Activated naive CD8-positive, alpha-beta T cell (primary cell): ENCODE data around the gene PGM2L1.
"Not testable (repeated sequence)": the region's sequence is repeated elsewhere in the genome, so short reads cannot be mapped to it uniquely, and the experiment has no call there.

Experiments used
- H3K27ac Mint-ChIP-seq: one replicate; pipeline ENCODE4 v1.8.0; 2021; ENCODE audit warnings: mixed read lengths
- H3K27me3 Mint-ChIP-seq: one replicate; pipeline ENCODE4 v1.8.0; 2021; ENCODE audit warnings: mixed read lengths
- H3K36me3 Mint-ChIP-seq: one replicate; pipeline ENCODE4 v1.8.0; 2021; ENCODE audit warnings: mixed read lengths
- H3K4me1 Mint-ChIP-seq: one replicate; pipeline ENCODE4 v1.8.0; 2021; ENCODE audit warnings: low read depth, mixed read lengths
- H3K4me3 Mint-ChIP-seq: one replicate; pipeline ENCODE4 v1.8.0; 2021; ENCODE audit warnings: mild to moderate bottlenecking, mixed read lengths
- H3K9me3 Mint-ChIP-seq: one replicate; pipeline ENCODE4 v1.8.0; 2021; ENCODE audit warnings: low read depth, mixed read lengths

Gene PGM2L1

DNA sequence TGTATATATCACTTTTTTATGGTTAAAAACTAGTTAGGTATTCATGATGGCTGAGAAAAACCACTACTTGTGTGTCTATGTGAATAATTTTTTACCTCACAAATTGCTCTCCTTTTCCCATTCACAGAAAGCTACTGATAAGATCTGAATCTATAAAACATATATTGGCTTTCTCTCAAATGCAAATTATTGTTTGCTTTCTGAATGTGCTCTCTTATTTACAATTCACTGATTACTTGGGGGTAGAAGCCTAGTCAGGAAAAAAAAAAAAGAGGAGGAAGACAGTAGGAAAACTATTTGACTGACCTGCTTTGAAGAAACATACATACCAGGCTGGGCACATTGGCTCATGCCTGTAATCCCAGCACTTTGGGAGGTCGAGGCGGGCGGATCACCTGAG lies 20.5 kb downstream of the PGM2L1 start:
- Mint-ChIP-seq H3K4me3 (no peak overlapping the region), H3K27me3 (no peaks in the 10 kb centered on the region), H3K27ac (no peak overlapping the region), H3K9me3 (no peaks in the 10 kb centered on the region), H3K36me3 (peaks cover 3% of the 10 kb centered on the region), H3K4me1 (no peaks in the 10 kb centered on the region)

DNA sequence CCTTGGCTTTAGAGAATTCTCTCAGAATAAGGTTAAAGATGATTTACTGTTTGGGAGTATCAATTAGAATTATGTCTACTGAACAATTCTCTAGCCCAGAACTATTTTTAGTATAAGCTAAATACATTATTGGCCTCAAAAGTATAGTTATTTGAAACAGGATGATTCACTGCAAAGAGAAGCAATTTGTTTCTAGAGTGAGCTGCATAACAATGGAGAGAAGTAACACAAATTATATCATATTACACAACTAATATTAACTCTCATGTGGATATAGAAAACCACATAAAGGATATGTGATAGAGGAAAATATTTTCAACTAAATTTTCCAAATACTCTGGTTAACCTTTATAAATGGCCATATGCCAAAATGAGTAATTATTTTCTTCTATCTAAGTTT lies 24.9 kb downstream of the PGM2L1 start:
- H3K36me3 Mint-ChIP-seq = peaks cover 10% of the 10 kb centered on the region

DNA sequence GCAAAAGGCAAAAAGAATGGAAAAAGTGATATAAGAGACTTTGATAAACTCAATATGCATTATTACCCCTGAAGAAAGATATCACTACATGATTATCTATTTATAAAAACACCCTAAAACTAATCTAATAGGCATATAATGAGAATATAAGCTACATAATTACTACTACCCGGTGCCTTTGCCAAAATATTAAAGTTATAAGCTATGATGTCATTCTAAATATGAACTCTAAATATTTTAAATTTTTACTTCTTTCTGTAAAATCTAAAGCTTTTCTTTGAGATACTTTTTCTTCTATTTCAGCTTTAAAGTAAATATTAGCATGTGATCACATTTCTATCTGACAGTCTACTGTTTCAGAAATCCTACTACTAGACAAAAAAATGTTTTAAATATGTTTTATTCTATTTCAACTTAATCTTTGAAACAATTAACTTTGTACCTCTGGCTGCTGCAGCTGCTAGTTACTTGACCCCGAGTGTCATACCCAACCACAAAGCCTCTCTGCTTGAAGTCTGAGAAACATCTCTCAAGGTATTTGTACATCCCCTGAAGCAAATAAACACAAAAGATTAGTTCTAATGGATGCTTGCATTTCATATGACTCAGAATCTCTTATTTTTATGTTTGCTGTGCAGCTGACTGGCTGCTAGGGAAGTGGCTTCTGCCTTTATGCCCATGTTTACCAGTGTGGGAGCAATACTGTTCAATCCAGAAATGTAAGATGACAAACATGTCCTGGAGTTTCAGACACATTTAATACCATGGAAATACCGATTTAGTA lies 26.8 kb downstream of the PGM2L1 start:
- Mint-ChIP-seq H3K4me1 (no peaks in the 10 kb centered on the region), H3K27me3 (no peaks in the 10 kb centered on the region), H3K36me3 (peaks cover 8% of the 10 kb centered on the region), H3K27ac (no peak overlapping the region), H3K9me3 (no peaks in the 10 kb centered on the region), H3K4me3 (no peak overlapping the region)

More for the DNA sequence above, 24.9 kb downstream of the PGM2L1 start:
- H3K9me3 Mint-ChIP-seq = no peaks in the 10 kb centered on the region
- H3K27me3 Mint-ChIP-seq = no peaks in the 10 kb centered on the region
- no peak overlapping the region for H3K4me3 Mint-ChIP-seq
- H3K4me1 Mint-ChIP-seq = no peaks in the 10 kb centered on the region
- H3K27ac Mint-ChIP-seq = no peak overlapping the region

DNA sequence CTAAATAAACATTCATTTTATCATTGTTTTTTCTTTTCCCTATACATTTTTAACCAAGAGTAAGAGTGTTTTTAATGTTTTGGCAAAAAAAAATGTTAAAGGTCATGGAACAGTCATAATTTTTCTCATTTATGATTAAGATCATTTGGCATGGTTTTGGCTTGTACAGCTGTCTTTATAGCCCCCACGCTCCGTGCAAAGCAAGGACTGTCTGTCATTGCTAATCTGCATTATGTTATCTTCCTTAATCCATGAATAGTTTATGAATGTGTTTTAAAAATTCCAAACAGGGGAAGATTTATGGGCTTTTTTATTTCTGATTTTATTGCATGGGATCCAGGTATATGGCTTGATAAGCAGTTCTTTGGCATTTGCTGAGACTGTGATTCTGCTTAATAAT lies 28.1 kb downstream of the PGM2L1 start:
- Mint-ChIP-seq H3K4me3 (no peak overlapping the region), H3K9me3 (no peaks in the 10 kb centered on the region), H3K27me3 (no peaks in the 10 kb centered on the region), H3K4me1 (no peaks in the 10 kb centered on the region), H3K27ac (no peak overlapping the region), H3K36me3 (peaks cover 8% of the 10 kb centered on the region)

DNA sequence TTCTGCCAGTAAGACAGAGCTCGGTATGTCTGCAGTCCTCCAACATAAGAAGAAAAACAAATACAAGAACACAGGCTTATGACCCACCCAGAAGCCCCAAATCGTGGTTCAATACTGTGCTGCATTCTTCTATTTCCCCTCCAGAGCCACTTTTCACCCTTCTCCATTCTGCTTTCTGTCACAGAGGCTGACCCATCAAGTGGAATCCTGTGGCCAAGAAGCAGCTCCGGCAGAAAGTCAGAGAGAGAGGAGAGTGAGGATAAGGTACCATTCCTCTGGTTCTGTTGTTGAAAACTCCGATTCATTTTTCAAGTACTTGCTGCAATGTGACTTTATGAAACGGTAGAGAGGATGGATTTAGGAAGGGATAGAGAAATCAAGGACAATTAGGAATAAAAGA lies 30.4 kb downstream of the PGM2L1 start:
- Mint-ChIP-seq H3K9me3 (no peaks in the 10 kb centered on the region), H3K36me3 (peaks cover 9% of the 10 kb centered on the region), H3K4me3 (no peak overlapping the region), H3K4me1 (no peaks in the 10 kb centered on the region), H3K27ac (no peak overlapping the region), H3K27me3 (no peaks in the 10 kb centered on the region)

DNA sequence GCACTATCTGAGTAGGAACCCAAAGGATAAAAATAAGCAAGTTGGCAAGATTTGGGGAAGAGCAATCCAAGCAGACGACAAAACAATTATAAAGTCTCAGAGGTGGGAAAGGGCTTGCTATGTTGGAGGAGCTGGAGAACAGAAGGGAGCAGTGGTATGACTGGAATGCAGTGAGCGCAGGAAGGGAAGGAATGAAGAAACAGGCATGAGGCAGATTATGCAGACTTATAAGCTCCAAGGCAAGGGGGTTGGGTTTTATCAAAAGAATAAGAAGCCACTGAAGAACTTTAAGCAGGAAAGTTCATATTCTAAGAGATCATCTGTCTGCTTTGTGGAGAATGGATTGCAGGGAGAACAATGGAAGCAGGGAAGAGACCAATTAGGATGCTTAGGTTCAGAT lies 31.7 kb downstream of the PGM2L1 start:
- Mint-ChIP-seq H3K4me1 (no peaks in the 10 kb centered on the region), H3K27ac (no peak overlapping the region), H3K27me3 (no peaks in the 10 kb centered on the region), H3K4me3 (no peak overlapping the region), H3K36me3 (peaks cover 10% of the 10 kb centered on the region), H3K9me3 (no peaks in the 10 kb centered on the region)

DNA sequence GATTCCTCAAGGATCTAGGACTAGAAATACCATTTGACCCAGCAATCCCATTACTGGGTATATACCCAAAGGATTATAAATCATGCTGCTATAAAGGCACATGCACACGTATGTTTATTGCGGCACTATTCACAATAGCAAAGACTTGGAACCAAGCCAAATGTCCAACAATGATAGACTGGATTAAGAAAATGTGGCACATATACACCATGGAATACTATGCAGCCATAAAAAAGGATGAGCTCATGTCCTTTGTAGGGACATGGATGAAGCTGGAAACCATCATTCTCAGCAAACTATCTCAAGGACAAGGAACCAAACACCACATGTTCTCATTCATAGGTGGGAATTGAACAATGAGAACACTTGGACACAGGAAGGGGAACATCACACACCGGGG lies 32.4 kb downstream of the PGM2L1 start:
- not testable (repeated sequence) for H3K27me3 Mint-ChIP-seq, H3K27ac Mint-ChIP-seq

DNA sequence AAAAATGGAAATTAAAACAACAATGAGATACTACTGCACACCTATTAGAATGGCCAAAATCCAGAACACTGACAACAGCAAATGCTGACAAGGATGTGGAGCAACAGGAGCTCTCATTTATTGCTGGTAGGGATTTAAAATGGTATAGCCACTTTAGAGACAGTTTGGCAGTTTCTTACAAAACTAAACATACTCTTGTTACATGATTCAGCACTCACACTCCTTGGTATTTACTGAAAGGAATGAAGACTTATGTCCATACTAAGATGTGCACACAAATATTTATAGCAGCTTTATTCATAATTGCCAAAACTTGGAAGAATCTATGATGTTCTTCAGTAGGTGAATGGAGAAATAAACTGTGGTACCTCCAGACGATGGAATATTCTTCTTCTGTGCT lies 40.8 kb downstream of the PGM2L1 start:
- Mint-ChIP-seq H3K36me3 (peaks cover 23% of the 10 kb centered on the region), H3K4me1 (no peaks in the 10 kb centered on the region), H3K4me3 (no peak overlapping the region), H3K27ac (no peak overlapping the region), H3K27me3 (no peaks in the 10 kb centered on the region), H3K9me3 (no peaks in the 10 kb centered on the region)

More for the DNA sequence above, 32.4 kb downstream of the PGM2L1 start:
- H3K36me3 Mint-ChIP-seq = peaks cover 13% of the 10 kb centered on the region
- not testable (repeated sequence) for H3K4me1 Mint-ChIP-seq, H3K4me3 Mint-ChIP-seq, H3K9me3 Mint-ChIP-seq

DNA sequence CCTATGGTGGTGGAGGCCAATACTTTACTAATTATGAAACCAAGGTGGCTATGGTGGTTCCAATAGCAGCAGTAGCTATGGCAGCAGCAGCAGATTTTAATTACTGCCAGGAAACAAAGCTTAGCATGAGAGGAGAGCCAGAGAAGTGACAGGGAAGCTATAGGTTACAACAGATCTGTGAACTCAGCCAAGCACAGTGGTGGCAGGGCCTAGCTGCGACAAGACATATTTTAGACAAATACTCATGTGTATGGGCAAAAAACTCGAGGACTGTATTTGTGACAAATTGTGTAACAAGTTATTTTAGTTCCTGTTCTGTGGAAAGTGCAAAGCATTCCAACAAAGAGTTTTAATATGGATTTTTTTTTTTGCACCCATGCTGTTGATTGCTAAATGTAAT lies 42.6 kb downstream of the PGM2L1 start:
- Mint-ChIP-seq H3K27ac (no peak overlapping the region), H3K4me3 (no peak overlapping the region)

DNA sequence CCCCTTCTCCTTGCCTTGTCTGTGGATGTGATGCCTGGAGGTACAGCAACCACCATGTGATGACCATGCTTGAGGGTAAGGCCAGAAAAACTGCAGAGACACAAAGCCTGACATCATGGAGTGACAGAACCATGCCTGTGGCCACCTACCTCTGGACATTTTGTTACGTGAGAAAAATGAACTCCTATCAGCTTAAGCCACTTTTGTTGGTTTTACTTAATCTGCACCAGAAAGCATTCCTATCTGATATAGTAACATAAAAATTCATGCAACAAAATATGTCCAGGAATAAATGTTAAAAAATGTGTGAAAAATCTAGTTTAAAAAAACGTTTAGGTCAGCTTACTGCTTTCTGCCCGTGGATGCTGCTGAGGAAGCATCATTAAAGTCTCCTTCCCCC lies 44.2 kb downstream of the PGM2L1 start:
- no peaks in the 10 kb centered on the region for H3K9me3 Mint-ChIP-seq
- H3K4me3 Mint-ChIP-seq = no peak overlapping the region
- no peaks in the 10 kb centered on the region for H3K4me1 Mint-ChIP-seq
- no peak overlapping the region for H3K27ac Mint-ChIP-seq
- no peaks in the 10 kb centered on the region for H3K27me3 Mint-ChIP-seq
- H3K36me3 Mint-ChIP-seq = peaks cover 14% of the 10 kb centered on the region

More for the DNA sequence above, 42.6 kb downstream of the PGM2L1 start:
- no peaks in the 10 kb centered on the region for H3K4me1 Mint-ChIP-seq
- H3K27me3 Mint-ChIP-seq = no peaks in the 10 kb centered on the region
- peaks cover 19% of the 10 kb centered on the region for H3K36me3 Mint-ChIP-seq
- no peaks in the 10 kb centered on the region for H3K9me3 Mint-ChIP-seq

DNA sequence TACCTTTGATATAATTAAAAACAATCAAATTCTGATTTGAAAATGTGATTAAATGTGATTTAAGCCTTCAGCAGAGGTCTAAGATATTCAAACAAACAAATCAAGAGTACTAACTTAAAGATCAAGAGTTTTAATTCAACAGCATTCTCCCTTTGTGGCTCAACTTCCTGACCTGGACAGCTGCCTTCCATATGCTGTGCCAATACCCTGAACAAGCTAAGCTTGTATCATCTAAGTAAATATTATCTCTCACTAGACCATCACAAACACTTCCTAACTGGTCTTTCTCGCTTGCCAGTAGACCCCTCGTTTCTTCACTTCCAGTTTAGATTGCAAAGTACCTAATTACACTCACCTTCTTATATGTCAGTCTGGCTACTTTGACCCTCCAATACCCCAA lies 50.9 kb downstream of the PGM2L1 start:
- H3K4me1 Mint-ChIP-seq = no peaks in the 10 kb centered on the region
- H3K27me3 Mint-ChIP-seq = no peaks in the 10 kb centered on the region
- peaks cover 23% of the 10 kb centered on the region for H3K36me3 Mint-ChIP-seq
- H3K4me3 Mint-ChIP-seq = no peak overlapping the region
- no peak overlapping the region for H3K27ac Mint-ChIP-seq
- no peaks in the 10 kb centered on the region for H3K9me3 Mint-ChIP-seq

DNA sequence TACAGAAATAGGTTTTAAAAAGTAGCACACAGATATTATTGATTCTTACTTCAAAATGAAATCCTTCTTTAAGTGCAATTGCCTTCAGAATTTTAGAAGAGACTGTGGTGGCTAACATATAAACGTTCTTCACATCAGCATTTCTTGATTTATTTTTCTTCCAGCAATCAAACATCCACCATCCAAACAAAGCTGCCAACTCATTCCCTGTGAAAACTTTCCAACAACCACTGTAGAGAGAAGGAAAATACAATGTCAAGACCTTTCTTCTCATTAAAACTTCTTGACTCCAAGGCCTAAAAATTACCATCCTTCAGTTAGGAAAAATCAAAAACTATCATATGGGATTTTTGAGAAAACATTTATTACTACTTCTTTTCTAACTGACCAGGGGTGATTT lies 52.8 kb downstream of the PGM2L1 start:
- no peaks in the 10 kb centered on the region for H3K4me1 Mint-ChIP-seq
- no peaks in the 10 kb centered on the region for H3K27me3 Mint-ChIP-seq
- H3K4me3 Mint-ChIP-seq = no peak overlapping the region
- peaks cover 32% of the 10 kb centered on the region for H3K36me3 Mint-ChIP-seq
- no peak overlapping the region for H3K27ac Mint-ChIP-seq
- no peaks in the 10 kb centered on the region for H3K9me3 Mint-ChIP-seq

DNA sequence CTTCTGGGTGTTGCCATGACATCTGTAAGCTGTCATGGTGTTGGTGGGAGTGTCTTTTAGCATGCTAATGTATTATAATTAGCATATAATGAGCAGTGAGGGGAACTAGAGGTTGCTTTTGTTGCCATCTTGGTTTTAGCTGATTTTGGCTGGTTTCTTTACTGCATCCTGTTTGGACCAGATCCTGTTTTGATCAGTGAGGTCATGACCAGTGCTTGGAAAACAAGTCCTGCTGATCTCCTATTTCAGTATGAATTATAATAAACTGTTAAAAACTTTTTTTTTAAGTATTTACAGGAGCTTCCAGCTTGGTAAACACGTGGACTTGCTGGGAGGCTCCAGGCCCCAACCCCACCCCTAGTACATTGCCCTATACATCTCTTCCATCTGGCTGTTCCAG lies 56.3 kb downstream of the PGM2L1 start:
- no peaks in the 10 kb centered on the region for H3K27me3 Mint-ChIP-seq
- H3K4me3 Mint-ChIP-seq = no peak overlapping the region
- H3K27ac Mint-ChIP-seq = no peak overlapping the region
- no peaks in the 10 kb centered on the region for H3K4me1 Mint-ChIP-seq
- no peaks in the 10 kb centered on the region for H3K9me3 Mint-ChIP-seq
- peaks cover 29% of the 10 kb centered on the region for H3K36me3 Mint-ChIP-seq

DNA sequence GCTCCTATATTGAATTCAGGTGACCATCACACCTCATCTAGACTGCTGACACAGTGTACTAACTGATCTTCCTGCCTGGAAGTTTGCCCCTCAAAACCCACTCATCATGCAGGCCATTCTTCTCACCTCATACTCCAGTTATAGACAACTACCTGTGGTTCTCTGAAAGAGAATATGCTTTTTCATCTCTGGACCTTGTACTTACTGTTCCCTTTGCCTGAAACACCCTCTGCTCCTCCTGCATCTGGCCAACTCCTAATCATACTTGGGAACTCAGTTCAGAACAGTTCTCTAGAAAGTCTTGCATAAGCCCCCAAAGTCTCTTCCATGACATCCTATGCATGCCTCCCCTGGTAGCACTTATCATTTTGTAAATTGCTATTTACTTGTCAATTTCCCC lies 58.6 kb downstream of the PGM2L1 start:
- Mint-ChIP-seq H3K9me3 (no peaks in the 10 kb centered on the region), H3K4me3 (no peak overlapping the region), H3K27me3 (no peaks in the 10 kb centered on the region), H3K4me1 (no peaks in the 10 kb centered on the region), H3K36me3 (peaks cover 27% of the 10 kb centered on the region), H3K27ac (no peak overlapping the region)

DNA sequence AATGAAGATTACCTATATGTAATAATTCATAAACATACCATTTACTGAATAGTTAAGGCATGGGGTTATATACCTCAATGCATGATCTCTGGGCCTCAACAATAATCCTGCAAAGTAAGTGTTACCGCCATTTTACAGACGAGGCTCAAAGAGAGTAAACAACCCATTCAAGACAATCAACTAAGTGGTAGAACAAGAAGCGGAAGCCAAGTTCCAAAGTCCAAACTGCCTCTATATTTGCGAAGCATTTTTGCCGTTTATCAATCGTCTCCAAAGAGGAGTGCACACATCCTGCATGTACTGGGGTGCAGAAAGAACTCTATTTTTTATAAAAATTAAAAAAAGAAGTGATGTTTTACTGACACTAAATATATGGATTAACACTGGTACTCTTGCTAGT lies 59.3 kb downstream of the PGM2L1 start:
- Mint-ChIP-seq H3K9me3 (no peaks in the 10 kb centered on the region), H3K4me1 (no peaks in the 10 kb centered on the region), H3K27ac (no peak overlapping the region), H3K4me3 (no peak overlapping the region), H3K27me3 (no peaks in the 10 kb centered on the region), H3K36me3 (peaks cover 24% of the 10 kb centered on the region)

DNA sequence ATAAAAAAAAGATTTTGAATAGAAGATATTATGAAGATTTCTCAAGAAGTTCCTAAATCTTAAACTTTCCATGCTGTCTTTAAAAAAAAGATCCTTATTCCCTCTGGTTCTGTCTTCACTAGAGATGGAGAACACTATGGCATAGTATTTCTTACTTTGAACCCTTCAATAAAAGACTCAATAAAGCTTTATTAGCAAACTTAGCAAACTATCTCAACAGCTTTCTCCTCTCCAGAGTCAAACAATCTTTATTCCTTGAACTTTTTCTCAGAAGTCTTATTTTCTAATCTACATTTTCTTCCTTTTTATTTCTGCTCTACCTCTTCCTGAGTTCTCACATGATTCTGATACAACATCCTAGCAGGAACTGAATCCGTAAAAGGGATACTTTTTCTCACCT lies 65.0 kb downstream of the PGM2L1 start:
- no peak overlapping the region for H3K4me3 Mint-ChIP-seq
- peaks cover 3% of the 10 kb centered on the region for H3K36me3 Mint-ChIP-seq
- no peaks in the 10 kb centered on the region for H3K27me3 Mint-ChIP-seq
- no peak overlapping the region for H3K27ac Mint-ChIP-seq
- no peaks in the 10 kb centered on the region for H3K9me3 Mint-ChIP-seq
- no peaks in the 10 kb centered on the region for H3K4me1 Mint-ChIP-seq
